Activated T-helper 1 cell treated with anti-CD3 and anti-CD28 coated beads, Interleukin-2, amount 50 U/mL, for 16 hours (primary cell): ENCODE results near the gene IGLL5.

Experiments
- DNase-seq, 2 donors: peaks; one replicate each; pipeline ENCODE4 v3.0.0-alpha.2; 2020; ENCODE audit warnings: low read depth in 1 of 2, low spot score in 1 of 2

The IGLL5 gene

DNA sequence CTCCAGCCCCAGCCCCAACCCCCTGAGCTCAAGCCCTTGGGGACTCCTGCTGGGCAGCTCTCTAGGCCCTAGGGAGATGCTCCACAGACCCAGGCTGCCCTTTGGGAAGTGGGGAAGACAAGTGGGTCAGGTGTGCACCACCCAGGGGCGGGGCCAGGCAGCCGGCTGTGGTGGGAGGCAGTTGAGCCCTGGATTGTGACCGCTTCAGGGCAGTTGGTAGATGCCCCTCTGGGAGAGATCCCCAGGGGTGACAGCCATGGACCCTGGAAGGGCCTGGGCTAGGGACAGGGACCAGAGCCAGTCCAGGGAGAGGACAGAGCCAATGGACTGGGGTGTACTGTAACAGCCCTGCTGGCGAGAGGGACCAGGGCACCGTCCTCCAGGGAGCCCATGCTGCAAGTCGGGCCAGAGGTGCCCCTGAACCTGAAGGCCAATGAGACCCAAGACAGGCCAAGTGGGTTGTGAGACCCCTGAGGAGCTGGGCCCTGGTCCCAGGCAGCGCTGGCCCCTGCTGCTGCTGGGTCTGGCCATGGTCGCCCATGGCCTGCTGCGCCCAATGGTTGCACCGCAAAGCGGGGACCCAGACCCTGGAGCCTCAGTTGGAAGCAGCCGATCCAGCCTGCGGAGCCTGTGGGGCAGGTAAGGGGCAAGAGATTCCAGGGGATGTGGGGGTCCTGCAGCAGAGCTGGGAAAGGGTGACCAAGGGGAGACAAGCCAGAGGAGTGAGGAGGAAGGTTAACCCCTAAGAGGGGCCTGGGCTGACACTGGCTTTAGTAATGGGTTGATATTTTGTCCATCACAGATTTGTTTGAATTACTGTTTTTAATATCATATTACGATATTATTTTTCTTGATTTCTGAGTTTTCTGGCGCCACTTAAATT is at the start of gene IGLL5:
IGLL5 (plus strand) TSS at position 196 of the 883 bp plus-strand sequence; CDS start at position 434, 238 bp downstream.
- DNase-seq, result no peak

DNA sequence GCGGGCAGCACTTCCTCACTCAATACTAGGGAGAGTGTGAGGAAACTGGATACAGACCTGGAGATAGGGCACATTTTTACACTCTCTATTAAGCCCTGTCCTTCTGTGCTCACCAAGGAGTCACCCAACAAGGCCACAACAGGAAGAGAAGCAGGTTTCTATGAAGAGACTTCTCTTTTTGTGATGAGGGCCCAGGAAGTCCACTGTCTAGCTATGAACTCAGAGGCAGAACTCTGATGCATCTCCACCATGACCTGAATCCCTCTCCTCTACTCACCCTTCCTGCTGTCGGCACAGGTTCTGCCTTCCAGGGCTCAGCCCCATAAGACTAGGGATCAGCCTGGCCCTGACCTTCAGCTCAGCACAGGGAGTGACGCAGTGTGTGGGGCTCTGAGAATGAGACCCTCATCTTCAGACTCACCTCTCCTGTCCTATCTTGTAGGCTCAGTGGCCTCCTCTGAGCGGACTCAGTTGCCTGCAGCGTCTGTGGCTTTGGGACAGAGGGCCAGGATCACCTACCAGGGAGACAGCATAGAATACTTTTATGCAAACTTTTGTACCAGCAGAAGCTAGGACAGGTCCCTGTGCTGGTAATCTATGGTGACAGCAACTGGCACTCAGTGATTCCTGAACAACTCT is 49.3 kb upstream of the IGLL5 start:
- DNase-seq, result no peak

DNA sequence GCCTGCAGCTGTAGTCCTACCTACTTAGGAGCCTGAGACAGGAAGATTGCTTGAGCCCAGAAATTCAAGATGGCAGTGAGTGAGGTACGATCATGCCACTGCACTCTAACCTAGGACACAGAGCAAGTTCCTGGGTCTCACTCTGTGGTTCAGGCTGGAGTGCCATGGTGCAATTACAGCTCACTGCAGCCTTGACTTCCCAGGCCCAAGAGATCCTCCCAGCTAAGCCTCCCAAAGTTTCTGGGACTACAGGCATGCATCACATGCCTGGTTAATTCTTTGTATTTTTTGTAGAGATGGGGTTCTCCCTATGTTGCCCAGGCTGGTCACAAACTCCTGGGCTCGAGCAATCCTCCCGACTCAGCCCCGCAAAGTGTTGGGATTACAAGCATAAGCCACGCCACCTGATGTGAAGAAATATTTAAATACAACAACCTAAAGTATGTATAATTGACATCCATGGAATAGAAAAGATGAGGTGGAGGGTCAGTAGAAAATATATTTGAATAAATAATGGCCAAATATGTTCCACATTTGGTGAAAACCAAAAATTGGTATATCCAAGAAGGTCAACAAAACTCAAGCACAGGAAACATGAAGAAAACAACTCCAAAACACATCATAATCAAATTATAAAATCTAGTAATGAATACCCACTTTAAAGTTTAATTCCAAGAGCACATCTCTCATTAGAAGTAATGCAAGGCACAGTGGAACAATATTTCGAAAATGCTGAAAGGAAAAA is 47.9 kb upstream of the IGLL5 start:
- DNase-seq, result no peak

DNA sequence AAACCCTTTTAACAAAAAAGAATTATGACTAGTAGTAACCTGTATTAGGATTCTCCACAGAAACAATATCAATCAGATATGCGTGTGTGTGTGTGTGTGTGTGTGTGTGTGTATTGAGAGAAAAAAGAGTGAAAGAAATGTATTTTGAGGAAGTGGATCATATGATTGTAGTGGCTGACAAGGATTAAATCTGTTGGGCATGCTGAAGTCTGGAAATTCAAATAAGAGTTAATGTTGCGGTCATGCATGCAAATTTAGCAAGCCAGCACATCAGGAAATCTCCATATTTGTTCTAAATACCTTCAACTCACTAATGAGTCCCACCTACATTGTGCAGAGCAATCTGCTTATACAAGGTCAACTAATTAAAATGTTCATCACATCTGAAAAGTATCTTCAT is 46.8 kb upstream of the IGLL5 start:
- no peak for DNase-seq

DNA sequence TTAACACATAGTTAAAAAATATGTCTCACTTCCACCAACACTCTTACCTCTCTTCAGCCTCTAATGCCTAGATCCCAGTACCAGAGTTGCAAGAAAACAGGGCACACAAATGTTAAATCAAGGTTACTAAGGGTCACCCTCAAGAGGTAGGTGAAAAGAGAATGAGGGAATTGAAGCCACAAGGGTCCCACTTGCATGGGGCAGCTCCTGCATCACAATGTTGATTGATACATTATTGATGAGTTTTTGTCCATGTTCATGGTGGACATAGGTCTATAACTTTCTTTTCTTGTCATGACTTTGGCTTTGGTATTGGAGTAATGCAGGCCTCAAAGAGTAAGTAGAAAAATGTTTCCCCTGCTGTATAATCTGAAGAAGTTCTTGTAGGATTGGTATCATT is 46.0 kb upstream of the IGLL5 start:
- no peak for DNase-seq

DNA sequence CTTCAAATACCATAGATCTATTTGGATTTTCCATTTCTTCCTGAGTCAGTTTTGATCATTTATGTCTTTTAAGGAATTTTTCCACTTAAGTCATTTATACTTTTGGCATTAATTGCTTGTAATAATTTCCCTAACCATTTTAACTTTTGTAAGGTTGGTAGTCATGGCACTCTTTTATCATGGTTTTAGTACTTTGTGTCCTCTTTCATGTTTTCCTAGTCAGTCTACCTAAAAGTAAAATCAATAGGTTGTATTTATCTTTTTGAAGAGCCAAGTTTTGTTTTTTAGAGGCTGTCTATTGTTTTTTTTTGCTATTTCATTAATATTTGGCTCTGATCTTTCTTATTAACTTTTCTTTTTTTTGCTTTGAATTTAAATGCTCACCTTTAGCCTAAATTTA is 45.5 kb upstream of the IGLL5 start:
- no peak for DNase-seq

DNA sequence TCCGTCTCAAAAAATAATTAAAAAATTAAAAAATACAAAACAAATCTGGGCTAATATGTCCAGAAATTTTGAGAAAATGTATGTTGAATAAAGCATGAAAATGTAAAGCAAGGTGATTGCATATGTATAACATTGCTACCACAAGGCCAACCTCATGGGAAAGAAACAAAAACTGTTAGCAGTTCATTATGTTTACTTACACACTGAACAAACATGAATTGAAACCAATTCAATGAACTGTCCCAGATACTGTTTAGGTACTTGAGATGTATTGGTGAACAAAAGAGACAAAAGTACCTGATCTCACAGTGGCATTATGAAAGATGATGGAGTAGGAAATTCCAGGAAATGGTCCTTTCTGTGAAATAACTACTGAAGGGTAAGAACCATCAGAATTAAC is 43.8 kb upstream of the IGLL5 start:
- DNase-seq, result no peak

DNA sequence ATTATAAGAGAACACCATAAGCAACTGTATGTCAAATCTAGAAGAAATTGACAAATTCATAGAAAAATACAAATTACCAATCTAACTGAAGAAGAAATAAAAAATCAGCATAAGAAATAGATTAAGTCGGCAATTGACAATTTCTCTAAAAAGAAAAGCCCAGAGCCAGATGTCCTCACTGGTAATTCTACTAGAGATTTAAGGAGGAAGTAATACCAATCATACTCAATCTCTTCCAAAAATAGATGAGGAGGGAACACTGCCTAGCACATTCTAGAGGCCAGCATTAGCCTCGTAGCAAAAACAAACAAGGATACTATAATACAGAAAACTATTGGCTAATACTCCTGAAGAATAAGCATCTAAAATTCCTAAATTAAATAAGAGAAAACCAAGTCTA is 40.4 kb upstream of the IGLL5 start:
- no peak for DNase-seq

DNA sequence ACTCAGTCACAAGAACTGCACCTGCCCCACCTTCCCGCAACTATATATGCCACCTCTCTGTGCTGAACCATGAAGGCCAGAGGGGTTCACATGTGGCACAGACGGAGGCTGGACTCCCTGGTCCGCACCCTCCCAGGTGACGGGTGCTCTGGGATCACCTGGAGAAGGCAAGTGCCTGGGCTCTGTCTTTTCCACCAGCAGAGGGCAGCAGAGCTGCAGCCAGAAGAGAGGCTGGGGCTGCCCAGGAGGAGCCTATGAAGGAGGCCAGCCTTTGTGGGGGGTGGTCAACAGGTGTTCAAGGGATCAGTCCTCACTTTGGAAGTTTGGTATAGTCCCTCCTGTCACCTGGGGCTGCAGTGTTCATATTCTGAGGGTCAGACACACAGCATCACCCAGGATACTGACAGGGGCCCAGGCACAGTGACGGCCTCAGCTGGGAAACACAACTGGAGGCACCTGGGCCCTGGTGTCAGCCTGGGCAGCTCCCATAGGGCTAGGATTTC is 39.2 kb upstream of the IGLL5 start:
- DNase-seq, result peak; percentile 47 to 51

DNA sequence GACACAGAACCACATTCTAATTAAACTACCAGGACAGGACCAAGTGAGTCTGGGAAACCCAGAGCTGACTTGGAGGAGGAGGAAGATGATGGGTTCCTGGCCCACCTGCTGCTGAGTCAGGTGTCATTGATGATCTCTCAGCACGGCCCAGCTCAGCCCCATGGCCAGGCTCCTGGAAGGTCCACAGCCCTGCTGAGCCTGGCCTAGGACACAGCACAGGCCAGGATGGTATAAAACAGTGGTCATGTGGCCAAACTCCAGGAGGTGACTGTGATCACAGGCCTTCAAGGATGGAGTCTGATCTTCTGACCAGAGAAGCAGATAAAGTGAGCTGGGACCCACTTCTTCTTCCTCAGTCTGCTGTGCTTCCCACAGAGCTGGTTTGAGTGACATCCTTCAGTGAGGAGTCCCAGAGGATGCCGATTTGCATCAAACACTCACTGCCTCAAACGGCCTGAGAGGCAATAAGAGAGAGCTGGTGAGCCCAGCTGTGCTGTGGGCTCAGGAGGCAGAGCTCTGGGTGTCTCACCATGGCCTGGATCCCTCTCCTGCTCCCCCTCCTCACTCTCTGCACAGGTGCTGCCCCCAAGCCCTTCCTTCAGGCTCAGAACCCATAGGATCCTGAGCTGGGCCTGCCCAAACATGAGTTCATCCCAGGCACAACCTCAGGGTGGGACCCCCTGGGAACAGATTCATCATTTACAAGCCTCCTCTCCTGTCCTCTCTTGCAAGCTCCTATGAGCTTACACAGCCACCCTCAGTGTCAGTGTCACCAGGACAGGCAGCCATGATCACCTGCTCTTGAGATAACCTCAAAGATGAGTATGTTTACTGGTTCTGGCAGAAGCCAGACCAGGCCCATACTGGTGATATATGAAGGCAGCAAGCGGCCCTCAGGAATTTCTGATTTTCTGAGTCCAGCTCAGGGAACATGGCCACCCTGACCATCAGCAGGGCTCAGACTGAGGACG is 37.7 kb upstream of the IGLL5 start:
- no peak for DNase-seq

DNA sequence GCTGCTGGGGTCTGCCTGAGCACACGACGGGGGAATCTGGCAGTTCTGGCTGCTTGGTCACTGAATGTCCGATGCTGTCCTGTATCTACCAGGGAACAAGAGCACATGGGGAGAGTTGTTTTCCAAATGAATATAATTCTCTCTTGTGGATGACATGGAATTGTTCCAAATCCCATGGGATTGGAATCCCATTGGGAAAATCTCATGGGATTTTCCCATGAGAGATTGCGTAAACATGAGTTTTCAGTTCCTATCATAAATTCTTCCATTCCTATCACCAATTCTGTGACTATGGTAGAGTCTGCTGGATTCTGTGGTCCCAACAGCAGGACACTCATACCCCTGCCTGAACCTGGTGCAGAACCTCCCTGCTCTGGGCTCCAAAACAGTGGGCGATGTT is 35.6 kb upstream of the IGLL5 start:
- DNase-seq, result no peak

DNA sequence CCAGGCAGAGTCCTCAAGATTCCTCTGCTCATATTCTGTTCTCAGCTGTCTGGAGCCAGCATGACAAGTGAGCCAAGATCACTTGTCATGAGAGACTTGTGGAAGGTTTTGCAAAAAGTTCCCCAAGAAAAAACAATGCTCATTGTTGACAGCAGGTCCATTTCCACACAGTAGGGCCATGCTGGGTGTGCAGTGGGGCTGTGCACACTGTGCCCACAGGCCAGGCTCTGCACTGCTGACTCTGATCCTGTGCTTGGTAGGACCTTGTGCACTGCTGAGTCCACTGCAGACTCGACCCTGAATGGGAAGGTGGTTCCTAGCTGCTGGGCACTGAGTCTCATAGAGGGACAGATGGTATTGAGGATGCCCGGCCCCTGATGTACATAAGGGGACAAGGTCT is 33.9 kb upstream of the IGLL5 start:
- DNase-seq, result no peak

DNA sequence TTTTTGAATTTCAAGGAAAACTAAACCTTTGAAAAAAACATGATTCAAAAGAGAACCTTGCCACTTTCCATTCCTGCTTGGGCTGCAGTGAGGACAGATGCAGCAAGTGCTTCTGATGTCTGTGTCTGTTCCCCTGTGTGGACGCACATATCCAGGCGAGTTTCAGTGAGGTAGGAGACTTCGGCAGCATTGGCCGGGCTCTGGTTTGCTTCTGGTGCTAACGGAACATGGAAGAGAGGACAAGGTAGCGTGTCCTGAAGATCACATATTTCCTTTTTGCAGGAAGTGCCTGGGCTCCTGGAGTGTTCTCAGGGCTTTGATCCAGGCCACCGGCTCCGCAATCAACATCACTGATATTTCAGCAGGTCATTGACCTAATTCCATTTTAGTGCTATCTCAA is 33.1 kb upstream of the IGLL5 start:
- no peak for DNase-seq

DNA sequence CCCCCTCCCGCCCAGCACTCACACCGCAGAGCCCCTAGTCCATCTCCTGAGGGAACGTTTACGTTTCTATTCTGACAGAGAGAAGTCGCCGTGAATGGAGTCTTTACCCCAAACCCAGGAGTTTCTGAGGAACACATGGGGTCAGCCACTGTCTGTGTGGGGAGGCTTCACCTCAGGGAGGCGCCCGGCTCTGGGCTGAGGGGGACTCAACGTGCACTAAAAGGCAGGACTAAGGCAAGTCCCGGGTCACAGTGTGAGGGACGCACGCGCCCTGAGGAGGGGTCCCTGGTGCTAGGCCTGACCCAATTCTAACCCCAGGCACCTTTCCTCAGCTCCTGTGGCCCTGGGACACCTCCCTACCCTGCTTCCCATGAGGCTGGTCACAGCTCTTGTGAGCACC is 32.5 kb upstream of the IGLL5 start:
- DNase-seq, result no peak

DNA sequence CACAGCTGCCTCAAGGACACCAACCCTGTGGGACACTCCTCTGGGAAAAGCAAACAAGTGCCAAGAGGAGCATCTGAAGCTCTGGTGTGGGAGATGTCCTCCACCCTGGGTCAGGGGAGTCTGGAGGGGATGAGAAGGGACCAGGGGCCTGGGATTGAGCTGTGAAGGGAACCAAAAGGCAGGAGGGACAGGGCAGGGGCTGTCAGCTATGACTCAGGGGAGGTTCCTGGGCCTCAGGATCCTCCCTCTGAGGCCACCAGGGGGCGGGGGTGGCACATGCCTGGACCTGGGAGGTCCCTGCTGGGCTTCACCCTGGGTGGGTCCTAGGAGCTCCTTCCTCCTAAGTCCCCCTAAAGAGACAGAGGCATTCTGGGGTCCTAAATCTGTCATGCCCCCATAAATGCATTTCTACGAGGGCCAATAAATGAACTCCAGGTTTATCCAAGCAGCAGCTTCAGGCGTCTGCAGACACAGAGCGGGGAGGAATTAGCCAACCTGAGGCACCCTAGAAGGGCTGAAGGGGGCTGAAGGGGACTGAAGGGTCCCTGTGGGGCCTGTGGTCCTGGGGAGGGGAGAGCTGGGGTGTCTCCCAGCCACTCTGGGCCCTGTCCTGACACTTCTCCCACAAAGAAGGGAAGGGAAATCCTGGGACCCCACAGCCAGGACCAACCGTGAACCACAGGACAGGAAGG is 31.9 kb upstream of the IGLL5 start:
- DNase-seq, result no peak

DNA sequence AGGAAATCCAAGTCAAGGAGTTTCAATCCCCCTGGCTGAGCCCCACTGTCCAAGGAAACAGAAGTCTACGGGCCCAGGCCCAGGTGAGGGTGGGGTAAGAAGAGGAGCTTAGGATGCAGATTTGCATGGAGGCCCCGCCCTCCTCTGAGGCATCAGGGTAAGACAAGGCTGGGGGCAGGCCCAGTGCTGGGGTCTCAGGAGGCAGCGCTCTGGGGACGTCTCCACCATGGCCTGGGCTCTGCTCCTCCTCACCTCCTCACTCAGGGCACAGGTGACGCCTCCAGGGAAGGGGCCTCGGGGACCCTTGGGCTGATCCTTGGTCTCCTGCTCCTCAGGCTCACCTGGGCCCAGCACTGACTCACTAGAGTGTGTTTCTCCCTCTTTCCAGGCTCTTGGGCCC is 31.3 kb upstream of the IGLL5 start:
- no peak for DNase-seq

DNA sequence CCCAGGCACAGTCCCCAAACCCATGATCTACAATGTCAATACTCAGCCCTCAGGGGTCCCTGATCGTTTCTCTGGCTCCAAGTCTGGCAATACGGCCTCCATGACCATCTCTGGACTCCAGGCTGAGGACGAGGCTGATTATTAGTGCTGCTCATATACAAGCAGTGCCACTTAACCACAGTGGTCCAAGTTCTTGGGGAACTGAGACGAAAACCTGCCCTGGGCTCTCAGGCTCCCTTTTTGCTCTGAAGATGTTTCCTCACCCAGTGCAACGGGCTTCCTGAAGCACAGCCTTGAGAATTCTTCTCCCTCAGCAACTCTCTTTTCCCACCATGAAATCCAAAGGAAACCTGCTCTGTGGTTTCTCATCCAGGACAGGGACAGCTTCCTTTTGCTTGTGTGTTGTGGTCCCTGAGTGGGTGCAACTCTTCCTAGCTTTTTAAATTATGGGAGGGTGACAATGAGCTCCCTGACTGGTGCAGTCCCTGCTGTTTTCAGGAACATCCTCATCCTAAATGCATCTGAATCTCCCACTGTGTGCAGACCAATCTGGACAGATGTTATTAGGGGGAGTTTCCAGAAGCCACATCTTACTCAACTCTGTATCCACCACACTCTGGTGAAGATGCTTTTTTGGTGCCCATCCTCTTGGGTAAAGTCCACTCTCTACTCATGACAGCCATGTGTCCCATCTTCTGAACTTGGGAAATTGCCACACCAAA is 30.6 kb upstream of the IGLL5 start:
- no peak for DNase-seq

DNA sequence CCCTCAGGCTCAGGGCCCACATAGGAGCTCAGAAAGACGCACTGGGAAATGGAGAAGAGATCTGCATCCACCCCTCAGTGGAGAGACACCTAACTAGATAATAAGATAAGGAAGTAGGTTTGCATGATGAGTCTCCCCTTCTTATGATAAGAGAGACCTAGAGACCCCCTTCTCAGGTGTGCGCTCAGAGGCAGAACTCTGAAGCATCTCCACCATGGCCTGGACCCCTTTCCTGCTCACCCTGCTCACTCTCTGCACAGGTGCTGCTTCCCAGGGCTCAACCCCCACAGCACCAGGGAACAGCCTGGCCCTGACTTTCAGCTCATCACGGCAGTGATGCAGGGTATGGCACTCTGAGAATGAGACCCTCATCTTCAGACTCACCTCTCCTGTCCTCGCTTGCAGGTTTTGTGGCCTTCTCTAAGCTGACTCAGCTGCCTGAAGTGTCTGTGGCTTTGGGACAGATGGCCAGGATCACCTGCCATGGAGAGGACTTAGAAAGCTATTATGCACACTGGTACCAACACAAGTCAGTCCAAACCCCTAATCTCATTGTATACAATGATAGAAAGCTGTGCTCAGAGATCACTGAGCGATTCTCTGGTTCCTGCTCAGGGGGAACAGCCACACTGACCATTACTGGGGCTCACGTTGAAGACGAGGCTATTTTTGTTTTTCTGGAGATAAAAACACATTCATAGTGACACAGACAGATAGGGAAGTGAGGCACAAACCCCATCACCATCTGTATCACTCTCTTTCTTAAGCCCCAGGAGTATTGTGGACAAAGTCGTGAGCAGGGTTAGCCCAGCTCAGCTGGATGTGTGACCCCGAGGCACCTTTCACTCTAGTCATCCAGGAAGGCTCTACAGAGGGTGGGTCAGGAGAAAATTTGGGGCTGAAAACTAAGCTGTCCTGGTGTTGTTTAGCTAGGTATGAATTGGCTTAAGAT is 29.7 kb upstream of the IGLL5 start:
- no peak for DNase-seq
